ENCODE measurements around the gene TRIM16. TPM values are rescaled to one million over a fixed set of nuclear protein-coding genes. Genes with fewer than 3 reads are reported as not detected.
"Not testable (repeated sequence)": the region's sequence is repeated elsewhere in the genome, so short reads cannot be mapped to it uniquely, and the experiment has no call there.

Gene TRIM16
- total RNA-seq, 2 donors from 2014 or later = 27.2 to 30.4 TPM

- Histone ChIP-seq H3K27ac (no peak overlapping the region), H3K27me3 (no peaks in the 10 kb centered on the region), H3K9ac (ENCODE audit: low read depth in 2 of 2, low read length in 2 of 2) (no peak overlapping the region), H3K9me3 (no peaks in the 10 kb centered on the region), H3K4me3 (no peak overlapping the region), H3K4me1 (no peaks in the 10 kb centered on the region), H3K36me3 (no peaks in the 10 kb centered on the region)
- TF ChIP-seq CTCF (IDR thresholded peaks at IDR 0.05) = no peak
- intact Hi-C loops (cut with DNase I) = no loop called here
- no peak for DNase-seq
These were observed 31.2 kb downstream of the TRIM16 start for GRCh38 chr17:15652960-15653359.

GRCh38 chr17:15651583-15652110, 32.5 kb downstream of the TRIM16 start:
- peak overlapping the region; percentile 95 for H3K27ac ChIP-seq
- no peak for TF ChIP-seq CTCF (IDR thresholded peaks at IDR 0.05)

GRCh38 chr17:15650741-15651582, 33.1 kb downstream of the TRIM16 start:
- Histone ChIP-seq H3K36me3 (no peaks in the 10 kb centered on the region), H3K27me3 (no peaks in the 10 kb centered on the region), H3K27ac (peak overlapping the region; percentile 95), H3K4me3 (peak overlapping the region; percentile 59), H3K4me1 (no peaks in the 10 kb centered on the region), H3K9me3 (no peaks in the 10 kb centered on the region), H3K9ac (ENCODE audit: low read depth in 2 of 2, low read length in 2 of 2) (peak overlapping the region; percentile 79 to 97)
- no peak for TF ChIP-seq CTCF (IDR thresholded peaks at IDR 0.05)
- intact Hi-C loops (cut with DNase I) = no loop called here
- peak; percentile 48 for DNase-seq

More at GRCh38 chr17:15651583-15652110, 32.5 kb downstream of the TRIM16 start:
- H3K9me3 ChIP-seq = no peaks in the 10 kb centered on the region
- peak; percentile 96 for DNase-seq
- intact Hi-C loops (cut with DNase I) = no loop called here
- no peaks in the 10 kb centered on the region for H3K27me3 ChIP-seq
- peak overlapping the region; percentile 59 for H3K4me3 ChIP-seq
- H3K36me3 ChIP-seq = no peaks in the 10 kb centered on the region
- no peaks in the 10 kb centered on the region for H3K4me1 ChIP-seq
- H3K9ac ChIP-seq (ENCODE audit: low read depth in 2 of 2, low read length in 2 of 2) = peak overlapping the region; percentile 79 to 97

- TF ChIP-seq CTCF (IDR thresholded peaks at IDR 0.05) = no peak
- Histone ChIP-seq H3K36me3 (no peaks in the 10 kb centered on the region), H3K9me3 (no peaks in the 10 kb centered on the region), H3K9ac (ENCODE audit: low read depth in 2 of 2, low read length in 2 of 2) (peak overlapping the region in 1 of 2 donors; percentile 97), H3K4me1 (no peaks in the 10 kb centered on the region), H3K27me3 (no peaks in the 10 kb centered on the region), H3K27ac (peak overlapping the region; percentile 95), H3K4me3 (peak overlapping the region; percentile 59)
- DNase-seq = peak; percentile 87
- intact Hi-C loops (cut with DNase I) = no loop called here
These were observed 34.2 kb downstream of the TRIM16 start for GRCh38 chr17:15649861-15650421.

GRCh38 chr17:15648386-15648785, 35.7 kb downstream of the TRIM16 start:
- H3K4me3 ChIP-seq = no peak overlapping the region
- no peaks in the 10 kb centered on the region for H3K9me3 ChIP-seq
- no peaks in the 10 kb centered on the region for H3K36me3 ChIP-seq
- no peaks in the 10 kb centered on the region for H3K4me1 ChIP-seq
- TF ChIP-seq CTCF (IDR thresholded peaks at IDR 0.05) = no peak
- no peaks in the 10 kb centered on the region for H3K27me3 ChIP-seq
- peak overlapping the region in 1 of 2 donors; percentile 73 for H3K9ac ChIP-seq (ENCODE audit: low read depth in 2 of 2, low read length in 2 of 2)
- intact Hi-C loops (cut with DNase I) = no loop called here
- H3K27ac ChIP-seq = no peak overlapping the region
- no peak for DNase-seq

GRCh38 chr17:15645942-15646312, 38.2 kb downstream of the TRIM16 start:
- H3K27ac ChIP-seq = peak overlapping the region; percentile 17
- H3K27me3 ChIP-seq; H3K4me3 ChIP-seq; intact Hi-C loops (cut with DNase I); H3K4me1 ChIP-seq; H3K36me3 ChIP-seq; H3K9me3 ChIP-seq; H3K9ac ChIP-seq (ENCODE audit: low read depth in 2 of 2, low read length in 2 of 2); DNase-seq: not testable (repeated sequence)

GRCh38 chr17:15645099-15645941, 38.8 kb downstream of the TRIM16 start:
- H3K4me1 ChIP-seq; H3K36me3 ChIP-seq; intact Hi-C loops (cut with DNase I); DNase-seq; H3K9ac ChIP-seq (ENCODE audit: low read depth in 2 of 2, low read length in 2 of 2); H3K4me3 ChIP-seq; H3K9me3 ChIP-seq; H3K27me3 ChIP-seq: not testable (repeated sequence)
- peak overlapping the region; percentile 17 for H3K27ac ChIP-seq
